ENCODE measurements around the gene ANKRD12. TPM values are rescaled to one million over a fixed set of nuclear protein-coding genes. Genes with fewer than 3 reads are reported as not detected.

The ANKRD12 gene
- total and polyA plus RNA-seq, 7 donors = 5.1 to 132 (median 88.5) TPM

GRCh38 chr18:9172506-9173127 lies 36.0 kb downstream of the ANKRD12 start:
- DNase-seq = no peak
- no peaks in the 10 kb centered on the region for H3K36me3 ChIP-seq
- H3K4me1 ChIP-seq = peaks cover 0 to 46% (median 33%) of the 10 kb centered on the region in 4 donors
- intact Hi-C loops (cut with DNase I) = no loop called here
- no peak overlapping the region for H3K4me3 ChIP-seq
- H3K9me3 ChIP-seq = no peaks in the 10 kb centered on the region
- WGBS, 2 donors = 86 to 87% methylated on average over 4 of the region's 4 CpGs
- H3K27me3 ChIP-seq = no peaks in the 10 kb centered on the region
- TF ChIP-seq EP300 (IDR thresholded peaks at IDR 0.05) (no peak), POLR2AphosphoS5 (IDR thresholded peaks at IDR 0.05) (no peak), CTCF (IDR thresholded peaks at IDR 0.05) (no peak), POLR2A (IDR thresholded peaks at IDR 0.05) (no peak)
- H3K27ac ChIP-seq = no peak overlapping the region

GRCh38 chr18:9173770-9174233 lies 37.2 kb downstream of the ANKRD12 start:
- Histone ChIP-seq H3K27me3 (no peaks in the 10 kb centered on the region), H3K4me1 (peaks cover 0 to 53% (median 39%) of the 10 kb centered on the region in 4 donors), H3K4me3 (no peak overlapping the region), H3K9me3 (no peaks in the 10 kb centered on the region), H3K27ac (no peak overlapping the region), H3K36me3 (no peaks in the 10 kb centered on the region)
- no peak for TF ChIP-seq POLR2A (IDR thresholded peaks at IDR 0.05)
- TF ChIP-seq CTCF (IDR thresholded peaks at IDR 0.05) = no peak
- TF ChIP-seq EP300 (IDR thresholded peaks at IDR 0.05) = no peak
- no peak for TF ChIP-seq POLR2AphosphoS5 (IDR thresholded peaks at IDR 0.05)
- no peak for DNase-seq
- WGBS, 2 donors = 79 to 87% methylated on average over 6 of the region's 6 CpGs
- intact Hi-C loops (cut with DNase I) = no loop called here

- Histone ChIP-seq H3K36me3 (no peaks in the 10 kb centered on the region), H3K27me3 (no peaks in the 10 kb centered on the region), H3K4me3 (no peak overlapping the region), H3K9me3 (no peaks in the 10 kb centered on the region), H3K27ac (no peak overlapping the region), H3K4me1 (peaks cover 0 to 57% (median 39%) of the 10 kb centered on the region in 4 donors)
- WGBS, 2 donors = 83 to 92% methylated on average over 4 of the region's 4 CpGs
- DNase-seq = no peak
- TF ChIP-seq CTCF (IDR thresholded peaks at IDR 0.05) (no peak), EP300 (IDR thresholded peaks at IDR 0.05) (no peak), POLR2AphosphoS5 (IDR thresholded peaks at IDR 0.05) (no peak), POLR2A (IDR thresholded peaks at IDR 0.05) (no peak)
- intact Hi-C loops (cut with DNase I) = no loop called here
These were observed 37.7 kb downstream of the ANKRD12 start for GRCh38 chr18:9174302-9174701.

GRCh38 chr18:9175115-9175514 lies 38.5 kb downstream of the ANKRD12 start:
- intact Hi-C loops (cut with DNase I) = no loop called here
- Histone ChIP-seq H3K9me3 (no peaks in the 10 kb centered on the region), H3K4me1 (peaks cover 0 to 59% (median 42%) of the 10 kb centered on the region in 4 donors), H3K27me3 (no peaks in the 10 kb centered on the region), H3K27ac (no peak overlapping the region), H3K36me3 (no peaks in the 10 kb centered on the region), H3K4me3 (no peak overlapping the region)
- no peak for DNase-seq
- WGBS, 2 donors = 88 to 96% methylated on average over 1 of the region's 1 CpG
- TF ChIP-seq EP300 (IDR thresholded peaks at IDR 0.05) (no peak), CTCF (IDR thresholded peaks at IDR 0.05) (no peak), POLR2A (IDR thresholded peaks at IDR 0.05) (no peak), POLR2AphosphoS5 (IDR thresholded peaks at IDR 0.05) (no peak)

Measured in sigmoid colon (tissue), 7 donors.